ENCODE data around the gene KDM2A.

Gene KDM2A

GRCh38 chr11:67301951-67302516 lies 183.0 kb downstream of the KDM2A start:
- intact Hi-C loops (cut with DNase I), result no loop called here
- peak in 5 of 42 donors; percentile 11 to 38 (median 15) for DNase-seq

- peak in 7 of 42 donors; percentile 12 to 43 (median 21) for DNase-seq
- intact Hi-C loops (cut with DNase I), result no loop called here
These were observed 183.6 kb downstream of the KDM2A start for GRCh38 chr11:67302571-67303131.

- intact Hi-C loops (cut with DNase I), result no loop called here
- DNase-seq, result peak; percentile 45 to 86 (median 74)
These were observed 184.2 kb downstream of the KDM2A start, which contains the start of gene SSH3 for GRCh38 chr11:67303132-67303834. Gene SSH3, plus strand, starts transcription at chr11:67303530. Its CDS starts 96 bp downstream, at chr11:67303626.

- peak in 4 of 42 donors; percentile 7 to 32 (median 16) for DNase-seq
- intact Hi-C loops (cut with DNase I), result no loop called here
These were observed 184.9 kb downstream of the KDM2A start for GRCh38 chr11:67303835-67304411.

- DNase-seq, result peak in 9 of 42 donors; percentile 4 to 26 (median 13)
- intact Hi-C loops (cut with DNase I), result no loop called here
These were observed 185.5 kb downstream of the KDM2A start for GRCh38 chr11:67304511-67305113.

GRCh38 chr11:67306769-67307544 lies 187.9 kb downstream of the KDM2A start:
- peak in 6 of 42 donors; percentile 5 to 38 (median 15) for DNase-seq

GRCh38 chr11:67307545-67308001 lies 188.5 kb downstream of the KDM2A start:
- intact Hi-C loops (cut with DNase I), result no loop called here
- peak in 2 of 42 donors; percentile 5 to 14 for DNase-seq

More at GRCh38 chr11:67306769-67307544, 187.9 kb downstream of the KDM2A start:
- intact Hi-C loops (cut with DNase I), result no loop called here

Data from head of caudate nucleus (tissue), 42 donors.